IMR-90 (cell line): ENCODE results near the gene GADD45GIP1.
A peak's percentile ranks its signal among the peaks of the same experiment; 100 is the strongest.

Experiments used
- CHD1 ChIP-seq: IDR thresholded peaks from 2 replicates; pipeline ENCODE4 v1.6.1; 2012; ENCODE audit warnings: low read depth, low read length, improper control_type of control experiment
- CTCF ChIP-seq: conservative IDR thresholded peaks from 2 replicates; pipeline ENCODE4 v1.5.1; 2012; ENCODE audit warnings: mild to moderate bottlenecking, low read depth, low read length, improper control_type of control experiment
- FOS ChIP-seq: fragments of 150-350 bp; IDR thresholded peaks from 2 replicates; pipeline ENCODE4 v1.6.1; 2016; ENCODE audit warnings: low read depth, low read length
- MAFK ChIP-seq: IDR thresholded peaks from 2 replicates; pipeline ENCODE4 v1.6.1; 2012; ENCODE audit warnings: low read depth, low read length, improper control_type of control experiment
- MAZ ChIP-seq: IDR thresholded peaks from 2 replicates; pipeline ENCODE4 v1.6.1; 2012; ENCODE audit warnings: low read depth, mild to moderate bottlenecking, low read length, improper control_type of control experiment, moderate library complexity, borderline replicate concordance
- MXI1 ChIP-seq: IDR thresholded peaks from 2 replicates; pipeline ENCODE4 v1.6.1; 2012; ENCODE audit warnings: low read depth, mild to moderate bottlenecking, low read length, moderate library complexity, borderline replicate concordance
- NFE2L2 ChIP-seq: fragments of 150-350 bp; IDR thresholded peaks from 2 replicates; pipeline ENCODE4 v1.6.1; 2016; ENCODE audit warnings: low read depth, mild to moderate bottlenecking, low read length
- POLR2A ChIP-seq: IDR thresholded peaks from 2 replicates; pipeline ENCODE4 v1.6.1; 2012; ENCODE audit warnings: mild to moderate bottlenecking, low read depth, low read length
- RAD21 ChIP-seq: IDR thresholded peaks from 2 replicates; pipeline ENCODE4 v1.6.1; 2012; ENCODE audit warnings: low read length, improper control_type of control experiment
- RFX5 ChIP-seq: IDR thresholded peaks from 2 replicates; pipeline ENCODE4 v1.8.0; 2012; ENCODE audit warnings: low read depth, mild to moderate bottlenecking, low read length, moderate library complexity
- USF2 ChIP-seq: fragments of 150-350 bp; IDR thresholded peaks from 2 replicates; pipeline ENCODE4 v1.6.1; 2017; ENCODE audit warnings: mild to moderate bottlenecking, antibody characterized with exemption, low read length, low read depth

GRCh38 chr19:12994701-12995595 is 37.9 kb upstream of the GADD45GIP1 start, which contains the start of gene NFIX:
- TF ChIP-seq CTCF: no peak
- TF ChIP-seq RFX5: no peak
- no peak for TF ChIP-seq MAZ
- no peak for TF ChIP-seq CHD1
- TF ChIP-seq POLR2A: no peak
- peak; percentile 85; the same call in 1 of the 2 replicates for TF ChIP-seq MXI1
- no peak for TF ChIP-seq FOS
- TF ChIP-seq NFE2L2: no peak
- TF ChIP-seq USF2: 0 out of 2 replicates have a peak, but pooled peaks have one; percentile 26
- no peak for TF ChIP-seq RAD21
- TF ChIP-seq MAFK: no peak
